HepG2 (cell line): ENCODE data around the gene TRUB1. TPM values are rescaled to one million over a fixed set of nuclear protein-coding genes. Genes with fewer than 3 reads are reported as not detected.

Experiments used
- ATAC-seq: fragments of 200-7000 bp; cut with Tn5 transposase; 3 replicates; pipeline ENCODE4 v1.9.1; 2020; ENCODE audit warnings: mild to moderate bottlenecking, moderate library complexity
- BruUV-seq: library from RNA; stranded (reverse); fragments of 400-500 nt; replicated peaks from 2 replicates; lab custom pipeline; 2021; lab: Mats Ljungman, UMichigan
- CTCF ChIA-PET: fragments of 300-600 bp; formaldehyde crosslinking; extraction: SDS; loops from one replicate; lab custom pipeline; 2021; ENCODE audit warnings: low total read pairs, inconsistent platforms, low intra/inter-chr PET ratio; lab: Yijun Ruan, JAX
- POLR2A ChIA-PET: fragments of 350-600 bp; sonication (Branson Sonifier 250); formaldehyde crosslinking; loops from one replicate; lab custom pipeline; 2020; ENCODE audit warnings: antibody characterized with exemption, inconsistent platforms; lab: Yijun Ruan, JAX
- DNase-seq: peaks from one replicate; pipeline ENCODE4 v3.0.0-alpha.2; 2015; ENCODE audit warnings: low spot score
- FAIRE-seq: peaks from 3 replicates; lab custom pipeline; 2011; peaks lifted over from hg19 to GRCh38; lab: Jason Lieb, UNC
- H2AFZ ChIP-seq: one replicate; pipeline ENCODE4 v1.6.1; 2011; ENCODE audit warnings: low read length, inconsistent platforms
- H3K27ac ChIP-seq: fragments of 300-600 bp; 3 replicates; pipeline ENCODE4 v1.8.0; 2011; ENCODE audit warnings: mixed run types, mild to moderate bottlenecking, mixed read lengths, low read length, inconsistent platforms; ENCODE audit not compliant: insufficient read depth; ENCODE audit errors: extremely low read length
- H3K27me3 ChIP-seq, 2 experiments: fragments of 200-600 bp in 1 of 2; 2 replicates in 1 of 2; 3 replicates in 1 of 2; pipeline versions ENCODE4 v1.6.0 to v1.8.0; 2011; ENCODE audit warnings: low read length in 2 of 2, mild to moderate bottlenecking in 2 of 2, moderate library complexity in 2 of 2, inconsistent platforms in 1 of 2; ENCODE audit not compliant: insufficient read depth in 2 of 2, control insufficient read depth in 1 of 2
- H3K36me3 ChIP-seq, 2 experiments: fragments of 200-600 bp in 1 of 2; replicated peaks in 1 of 2; 2 replicates in 1 of 2; 3 replicates in 1 of 2; pipeline versions ENCODE4 v1.5.1 to v1.8.0; 2011; ENCODE audit warnings: low read length in 2 of 2, inconsistent platforms in 1 of 2; ENCODE audit not compliant: insufficient read depth in 2 of 2, control insufficient read depth in 1 of 2
- H3K4me1 ChIP-seq: 2 replicates; pipeline ENCODE4 v1.5.1; 2012; ENCODE audit warnings: low read length, inconsistent platforms; ENCODE audit not compliant: insufficient read depth
- H3K4me2 ChIP-seq: 2 replicates; pipeline ENCODE4 v1.6.0; 2011; ENCODE audit warnings: low read depth, low read length, inconsistent platforms
- H3K4me3 ChIP-seq, 3 experiments: fragments of 200-600 bp in 1 of 3; sonication (generic), shearing (Covaris generic) in 1 of 3; replicated peaks in 1 of 3; 2 replicates each; pipeline ENCODE4 v1.5.1; 2011 to 2016; ENCODE audit warnings: low read length in 3 of 3, inconsistent platforms in 2 of 3, low read depth in 2 of 3, mild to moderate bottlenecking in 2 of 3, control low read depth in 1 of 3, mixed read lengths in 1 of 3; ENCODE audit not compliant: insufficient read depth in 1 of 3
- H3K79me2 ChIP-seq: one replicate; pipeline ENCODE4 v1.6.1; 2011; ENCODE audit warnings: low read length, inconsistent platforms; ENCODE audit not compliant: insufficient read depth
- H3K9ac ChIP-seq: 2 replicates; pipeline ENCODE4 v1.6.0; 2011; ENCODE audit warnings: mild to moderate bottlenecking, low read depth, low read length, inconsistent platforms; ENCODE audit not compliant: insufficient read depth
- H3K9me3 ChIP-seq: 2 replicates; pipeline ENCODE4 v1.5.1; 2012; ENCODE audit warnings: mild to moderate bottlenecking, low read length
- H4K20me1 ChIP-seq: 2 replicates; pipeline ENCODE4 v1.6.0; 2011; ENCODE audit warnings: inconsistent platforms, mild to moderate bottlenecking, low read length, moderate library complexity; ENCODE audit not compliant: insufficient read depth
- ATF1 ChIP-seq: IDR thresholded peaks from 2 replicates; pipeline ENCODE4 v1.6.1; 2016; ENCODE audit warnings: mild to moderate bottlenecking, control low read depth
- BORCS8-MEF2B ChIP-seq: sonication (generic); formaldehyde crosslinking; IDR thresholded peaks from 2 replicates; pipeline ENCODE4 v1.8.0; 2022; ENCODE audit warnings: mild to moderate bottlenecking, missing genetic modification reagents
- GATAD2A ChIP-seq: IDR thresholded peaks from 2 replicates; pipeline ENCODE4 v1.6.1; 2016
- GTF2F1 ChIP-seq: fragments of 150-350 bp; IDR thresholded peaks from 2 replicates; pipeline ENCODE4 v1.6.1; 2014; ENCODE audit warnings: low read length
- HOXD1 ChIP-seq: sonication (generic); formaldehyde crosslinking; IDR thresholded peaks from 2 replicates; pipeline ENCODE4 v1.5.0; 2020; ENCODE audit warnings: missing genetic modification reagents
- IKZF5 ChIP-seq: IDR thresholded peaks from 2 replicates; pipeline ENCODE4 v1.6.1; 2018; ENCODE audit warnings: missing genetic modification reagents, mild to moderate bottlenecking, missing compliant biosample characterization
- PAX8 ChIP-seq: sonication (generic); formaldehyde crosslinking; IDR thresholded peaks from 2 replicates; pipeline ENCODE4 v1.8.0; 2022; ENCODE audit warnings: mild to moderate bottlenecking, missing genetic modification reagents, borderline replicate concordance
- SALL1 ChIP-seq: sonication (generic); formaldehyde crosslinking; IDR thresholded peaks from 2 replicates; pipeline ENCODE4 v1.8.0; 2022; ENCODE audit warnings: mild to moderate bottlenecking, missing genetic modification reagents
- SMAD3 ChIP-seq: sonication (generic); formaldehyde crosslinking; IDR thresholded peaks from 2 replicates; pipeline ENCODE4 v1.4.0; 2020; ENCODE audit warnings: missing genetic modification reagents
- STAG1 ChIP-seq: sonication (generic); formaldehyde crosslinking; IDR thresholded peaks from 2 replicates; pipeline ENCODE4 v1.4.0; 2020; ENCODE audit warnings: missing genetic modification reagents
- THRA ChIP-seq: sonication (generic); formaldehyde crosslinking; IDR thresholded peaks from 2 replicates; pipeline ENCODE4 v1.4.0; 2020; ENCODE audit warnings: missing genetic modification reagents, borderline replicate concordance
- ZBTB2 ChIP-seq: sonication (generic); formaldehyde crosslinking; IDR thresholded peaks from 2 replicates; pipeline ENCODE4 v1.8.0; 2022; ENCODE audit warnings: low read depth, missing genetic modification reagents
- ZIK1 ChIP-seq: sonication (generic); formaldehyde crosslinking; IDR thresholded peaks from 2 replicates; pipeline ENCODE4 v1.5.0; 2020; ENCODE audit warnings: mild to moderate bottlenecking, low read depth, missing genetic modification reagents, borderline replicate concordance
- ZNF124 ChIP-seq: sonication (generic); formaldehyde crosslinking; IDR thresholded peaks from 2 replicates; pipeline ENCODE4 v1.4.0; 2020; ENCODE audit warnings: missing genetic modification reagents
- ZNF180 ChIP-seq: sonication (generic); formaldehyde crosslinking; IDR thresholded peaks from 2 replicates; pipeline ENCODE4 v1.4.0; 2020; ENCODE audit warnings: low read depth, missing genetic modification reagents, borderline replicate concordance
- ZNF224 ChIP-seq: sonication (generic); formaldehyde crosslinking; IDR thresholded peaks from 2 replicates; pipeline ENCODE4 v1.5.0; 2020; ENCODE audit warnings: mild to moderate bottlenecking, missing genetic modification reagents
- ZNF296 ChIP-seq: sonication (generic); formaldehyde crosslinking; conservative IDR thresholded peaks from 2 replicates; pipeline ENCODE4 v1.5.0; 2020; ENCODE audit warnings: mild to moderate bottlenecking, missing genetic modification reagents
- ZNF607 ChIP-seq: sonication (generic); formaldehyde crosslinking; IDR thresholded peaks from 2 replicates; pipeline ENCODE4 v1.5.1; 2020; ENCODE audit warnings: missing genetic modification reagents, mild to moderate bottlenecking, borderline replicate concordance
- ZNF672 ChIP-seq: sonication (generic); formaldehyde crosslinking; IDR thresholded peaks from 2 replicates; pipeline ENCODE4 v1.8.1; 2022; ENCODE audit warnings: missing genetic modification reagents
- WGBS: methylation state at CpG from one replicate; pipeline ENCODE4 v1.1.6; 2017; ENCODE audit warnings: low lambda C conversion rate; 5-methylcytosine and 5-hydroxymethylcytosine counted together
- in situ Hi-C: cut with HindIII; loops from 2 replicates; pipeline ENCODE4 v1.10.0; 2017; ENCODE audit warnings: low pct_unique_long_range_greater_than_20kb; ENCODE audit not compliant: extremely low pct_ligation_motif_present
- intact Hi-C: fragments of 100-400 bp; cut with micrococcal nuclease; formaldehyde crosslinking; loops from one replicate; pipeline ENCODE4 v1.10.0; 2022; ENCODE audit not compliant: unreplicated experiment
- polyA plus RNA-seq, 8 experiments: library from polyadenylated mRNA; depleted of rRNA in 3 of 8; stranded (reverse) in 7 of 8; unstranded in 1 of 8; fragments of >200 nt; fragmentation: Illumina TruSeq in 4 of 8; extraction: Trizol in 4 of 8; gene quantifications; 2 replicates each; pipeline versions ENCODE4 v1.2.1 to v1.2.3, GENCODE V29; 2011 to 2016; ENCODE audit warnings: low read depth in 4 of 8, missing spikeins in 1 of 8, mixed read lengths in 1 of 8; ENCODE audit not compliant: insufficient read depth in 1 of 8
- total RNA-seq, 5 experiments: library from RNA; depleted of rRNA; stranded (reverse); fragments of >200 nt; fragmentation: Illumina TruSeq; extraction: Trizol; gene quantifications; 2 replicates each; pipeline ENCODE4 v1.2.3, GENCODE V29; 2016; ENCODE audit warnings: low read depth in 1 of 5

The TRUB1 gene
- total and polyA plus RNA-seq, 2 of the 13 experiments (the other 11 are each of a cell fraction or from before 2014, with no cell fraction given), result 10.6 to 38.9 TPM

- Histone ChIP-seq H4K20me1 (no peaks in the 10 kb centered on the region), H3K9me3 (no peaks in the 10 kb centered on the region), H2AFZ (no peak overlapping the region), H3K4me3 (no peak overlapping the region), H3K9ac (no peak overlapping the region), H3K79me2 (no peaks in the 10 kb centered on the region), H3K27me3 (no peaks in the 10 kb centered on the region), H3K4me1 (no peaks in the 10 kb centered on the region), H3K27ac (no peak overlapping the region), H3K4me2 (no peak overlapping the region), H3K36me3 (no peaks in the 10 kb centered on the region; a peak in 1 of 5 replicates)
- no TSS peak for BruUV-seq
- no peak for DNase-seq
- POLR2A ChIA-PET, result no interaction called here
- CTCF ChIA-PET, result no interaction called here
- TF ChIP-seq IKZF5 (CRISPR knock-in tag) (no peak), PAX8 (CRISPR knock-in tag) (no peak), HOXD1 (no peak), ZNF607 (CRISPR knock-in tag) (no peak), GTF2F1 (no peak), GATAD2A (CRISPR knock-in tag) (no peak), ZIK1 (no peak), ZNF672 (no peak), SMAD3 (CRISPR knock-in tag) (no peak), ZNF296 (no peak), ZBTB2 (CRISPR knock-in tag) (no peak), SALL1 (CRISPR knock-in tag) (no peak), BORCS8-MEF2B (CRISPR knock-in tag) (no peak), ZNF124 (no peak), ZNF180 (CRISPR knock-in tag) (no peak), STAG1 (CRISPR knock-in tag) (no peak), ATF1 (CRISPR knock-in tag) (no peak), ZNF224 (CRISPR knock-in tag) (no peak), THRA (CRISPR knock-in tag) (no peak)
- in situ Hi-C loops (no loop called here), intact Hi-C loops (loop anchor here (2.0 kb wide), 1 partner anchor 16 kb away; no protein-coding TSS in a partner anchor)
- ATAC-seq, result no peak
- 84% methylated on average over 4 of the region's 4 CpGs for WGBS
- FAIRE-seq, result no peak
These were observed 53.0 kb downstream of the TRUB1 start for GRCh38 chr10:114990991-114991390.
